Subcutaneous abdominal adipose tissue (tissue), 5 donors: ENCODE results near the gene TMEM232.

ENCODE experiments used
- H3K27ac ChIP-seq: one replicate; pipeline ENCODE4 v1.7.0; 2013; ENCODE audit warnings: low read depth, mild to moderate bottlenecking, inconsistent platforms, low read length, moderate library complexity
- H3K27me3 ChIP-seq, 5 donors: one replicate each; pipeline ENCODE4 v1.7.0; 2013; ENCODE audit warnings: low read length in 5 of 5, inconsistent platforms in 1 of 5; ENCODE audit not compliant: control insufficient read depth in 5 of 5, insufficient read depth in 4 of 5
- H3K36me3 ChIP-seq, 5 donors: one replicate each; pipeline ENCODE4 v1.7.0; 2013; ENCODE audit warnings: low read length in 5 of 5; ENCODE audit not compliant: control insufficient read depth in 5 of 5, insufficient read depth in 5 of 5
- H3K4me1 ChIP-seq, 5 donors: one replicate each; pipeline ENCODE4 v1.7.0; 2013; ENCODE audit warnings: low read length in 5 of 5, mild to moderate bottlenecking in 3 of 5, moderate library complexity in 1 of 5; ENCODE audit not compliant: control insufficient read depth in 5 of 5, insufficient read depth in 5 of 5
- H3K4me3 ChIP-seq, 5 donors: one replicate each; pipeline ENCODE4 v1.7.0; 2013; ENCODE audit warnings: low read length in 5 of 5, low read depth in 1 of 5
- H3K9ac ChIP-seq, 5 donors: one replicate each; pipeline ENCODE4 v1.7.0; 2013; ENCODE audit warnings: low read length in 5 of 5, mild to moderate bottlenecking in 4 of 5, moderate library complexity in 3 of 5
- H3K9me3 ChIP-seq, 5 donors: one replicate each; pipeline ENCODE4 v1.7.0; 2013; ENCODE audit warnings: low read length in 5 of 5; ENCODE audit not compliant: control insufficient read depth in 5 of 5
- donor health status: healthy.
- donor health status: healthy.
- donor health status: healthy.
- donor health status: healthy.
- donor health status: healthy.

Gene TMEM232

DNA sequence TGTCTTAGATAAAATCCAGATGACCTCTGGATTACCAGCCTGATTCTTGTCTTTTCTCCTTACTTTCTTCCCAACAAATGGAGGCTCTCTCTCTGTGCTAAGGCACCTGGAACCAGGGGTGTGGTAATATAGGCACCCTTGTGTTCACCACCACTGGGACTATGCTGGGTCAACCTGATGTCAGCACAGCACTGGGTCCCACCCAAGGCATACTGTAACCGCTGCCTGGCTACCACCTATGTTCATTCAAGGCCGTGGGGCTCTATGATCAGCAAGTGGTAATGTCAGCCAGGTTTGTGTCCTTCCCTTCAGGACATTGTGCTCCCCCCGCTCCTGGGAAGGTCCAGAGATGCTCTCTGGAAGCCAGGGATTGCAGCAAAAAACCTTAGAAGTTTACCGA, 283.6 kb downstream of the TMEM232 start:
- Histone ChIP-seq H3K4me3 (no peak overlapping the region), H3K27ac (no peak overlapping the region), H3K4me1 (peaks cover 0 to 11% (median 3%) of the 10 kb centered on the region in 5 donors), H3K9ac (no peak overlapping the region), H3K36me3 (no peaks in the 10 kb centered on the region), H3K9me3 (no peaks in the 10 kb centered on the region), H3K27me3 (no peaks in the 10 kb centered on the region)

- no peaks in the 10 kb centered on the region for H3K9me3 ChIP-seq
- H3K4me3 ChIP-seq, result no peak overlapping the region
- H3K9ac ChIP-seq, result no peak overlapping the region
- H3K4me1 ChIP-seq, result peaks cover 0 to 11% (median 3%) of the 10 kb centered on the region in 5 donors
- H3K27ac ChIP-seq, result no peak overlapping the region
- no peaks in the 10 kb centered on the region for H3K27me3 ChIP-seq
- no peaks in the 10 kb centered on the region for H3K36me3 ChIP-seq
These were observed 285.4 kb downstream of the TMEM232 start for GRCh38 chr5:110441035-110441434.

- H3K9me3 ChIP-seq, result no peaks in the 10 kb centered on the region
- H3K27ac ChIP-seq, result no peak overlapping the region
- no peaks in the 10 kb centered on the region for H3K36me3 ChIP-seq
- no peak overlapping the region for H3K4me3 ChIP-seq
- no peaks in the 10 kb centered on the region for H3K27me3 ChIP-seq
- no peak overlapping the region for H3K9ac ChIP-seq
- peaks cover 0 to 11% (median 3%) of the 10 kb centered on the region in 5 donors for H3K4me1 ChIP-seq
These were observed 286.4 kb downstream of the TMEM232 start for GRCh38 chr5:110440058-110440457.

- Histone ChIP-seq H3K4me3 (peak overlapping the region in 1 of 5 donors; percentile 41), H3K27ac (no peak overlapping the region)
These were observed 287.2 kb downstream of the TMEM232 start for GRCh38 chr5:110439296-110439695.

DNA sequence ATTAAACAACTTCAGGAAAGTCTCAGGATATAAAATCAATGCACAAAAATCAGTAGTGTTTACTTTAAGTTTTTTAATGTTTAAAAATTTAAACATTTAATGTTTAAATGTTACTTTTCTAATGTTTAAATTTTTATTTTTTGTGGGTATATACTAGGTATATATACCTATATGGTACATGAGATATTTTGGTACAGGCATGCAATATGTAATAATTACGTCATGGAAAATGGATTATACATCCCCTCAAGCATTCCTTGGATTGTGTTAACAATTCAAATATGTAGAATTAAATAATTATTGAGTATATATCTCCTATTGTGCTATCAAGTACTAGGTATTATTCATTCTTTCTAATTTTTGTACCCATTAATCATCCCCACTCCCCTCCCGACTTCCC, 291.3 kb downstream of the TMEM232 start:
- H3K36me3 ChIP-seq, result no peaks in the 10 kb centered on the region
- H3K4me3 ChIP-seq, result no peak overlapping the region
- H3K27ac ChIP-seq, result no peak overlapping the region
- H3K27me3 ChIP-seq, result no peaks in the 10 kb centered on the region
- H3K9me3 ChIP-seq, result peaks cover 0 to 5% (median 0%) of the 10 kb centered on the region in 5 donors
- H3K9ac ChIP-seq, result no peak overlapping the region
- H3K4me1 ChIP-seq, result peaks cover 0 to 11% (median 3%) of the 10 kb centered on the region in 5 donors

More at GRCh38 chr5:110439296-110439695, 287.2 kb downstream of the TMEM232 start:
- Histone ChIP-seq H3K9me3 (no peaks in the 10 kb centered on the region), H3K4me1 (peaks cover 0 to 11% (median 3%) of the 10 kb centered on the region in 5 donors), H3K36me3 (no peaks in the 10 kb centered on the region), H3K9ac (no peak overlapping the region), H3K27me3 (no peaks in the 10 kb centered on the region)

- no peaks in the 10 kb centered on the region for H3K4me1 ChIP-seq
- no peaks in the 10 kb centered on the region for H3K36me3 ChIP-seq
- H3K4me3 ChIP-seq, result no peak overlapping the region
- H3K27ac ChIP-seq, result no peak overlapping the region
- H3K9me3 ChIP-seq, result peaks cover 0 to 5% (median 0%) of the 10 kb centered on the region in 5 donors
- no peak overlapping the region for H3K9ac ChIP-seq
- H3K27me3 ChIP-seq, result no peaks in the 10 kb centered on the region
These were observed 294.9 kb downstream of the TMEM232 start for GRCh38 chr5:110431603-110432002.

GRCh38 chr5:110414360-110414759, 312.1 kb downstream of the TMEM232 start:
- Histone ChIP-seq H3K27me3 (no peaks in the 10 kb centered on the region), H3K27ac (no peak overlapping the region), H3K9ac (no peak overlapping the region), H3K36me3 (no peaks in the 10 kb centered on the region), H3K4me1 (no peaks in the 10 kb centered on the region), H3K4me3 (no peak overlapping the region), H3K9me3 (no peaks in the 10 kb centered on the region)

GRCh38 chr5:110413856-110414255, 312.6 kb downstream of the TMEM232 start:
- Histone ChIP-seq H3K27me3 (no peaks in the 10 kb centered on the region), H3K4me3 (no peak overlapping the region), H3K36me3 (no peaks in the 10 kb centered on the region), H3K4me1 (no peaks in the 10 kb centered on the region), H3K9ac (no peak overlapping the region), H3K9me3 (no peaks in the 10 kb centered on the region), H3K27ac (no peak overlapping the region)

GRCh38 chr5:110409571-110409970, 316.9 kb downstream of the TMEM232 start:
- H3K27ac ChIP-seq, result no peak overlapping the region
- no peak overlapping the region for H3K4me3 ChIP-seq
- no peaks in the 10 kb centered on the region for H3K36me3 ChIP-seq
- no peaks in the 10 kb centered on the region for H3K4me1 ChIP-seq
- no peaks in the 10 kb centered on the region for H3K9me3 ChIP-seq
- H3K9ac ChIP-seq, result no peak overlapping the region
- H3K27me3 ChIP-seq, result no peaks in the 10 kb centered on the region

DNA sequence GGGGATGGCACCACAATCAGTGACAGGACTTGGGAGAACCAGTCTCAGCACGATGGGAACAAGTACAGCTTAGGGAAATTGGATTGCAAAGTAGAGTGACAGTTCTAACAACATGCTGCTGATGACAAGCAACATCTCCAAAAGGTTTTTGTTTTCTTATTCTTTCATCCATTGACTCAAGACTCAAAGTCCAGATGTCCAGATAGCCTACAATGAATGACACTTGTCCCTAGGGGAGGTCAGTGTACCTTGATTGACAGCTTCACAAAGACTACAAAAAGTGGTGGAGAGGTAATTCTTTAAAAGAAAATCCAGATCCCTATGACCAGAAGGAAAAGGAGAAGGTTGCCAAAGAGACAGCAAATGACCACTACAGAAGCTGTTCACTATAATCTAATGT, 323.9 kb downstream of the TMEM232 start:
- Histone ChIP-seq H3K4me3 (no peak overlapping the region), H3K9me3 (no peaks in the 10 kb centered on the region), H3K27me3 (no peaks in the 10 kb centered on the region), H3K9ac (no peak overlapping the region), H3K4me1 (peaks cover 0 to 16% (median 5%) of the 10 kb centered on the region in 5 donors), H3K27ac (no peak overlapping the region), H3K36me3 (no peaks in the 10 kb centered on the region)

DNA sequence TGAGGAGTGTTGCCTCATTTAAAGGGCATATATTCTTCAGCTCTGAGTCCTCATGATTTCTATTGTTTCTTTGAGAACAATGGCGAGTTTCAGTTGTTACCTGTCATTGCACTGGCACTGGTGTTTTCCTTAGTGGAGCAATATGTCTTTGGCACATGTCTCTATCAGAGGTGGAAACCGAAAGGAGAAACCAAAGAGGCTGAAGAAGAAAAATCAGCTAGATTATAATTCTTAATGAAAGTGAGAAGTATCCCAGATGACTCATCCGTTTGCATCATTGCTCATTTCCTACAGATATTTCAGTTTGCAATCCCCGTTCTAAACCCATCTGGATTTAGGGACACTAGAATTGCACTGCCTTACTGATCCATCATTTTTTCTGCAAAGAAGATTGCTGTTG, 324.6 kb downstream of the TMEM232 start:
- Histone ChIP-seq H3K36me3 (no peaks in the 10 kb centered on the region), H3K9ac (no peak overlapping the region), H3K4me3 (no peak overlapping the region), H3K27me3 (no peaks in the 10 kb centered on the region), H3K27ac (no peak overlapping the region), H3K9me3 (no peaks in the 10 kb centered on the region), H3K4me1 (peaks cover 0 to 16% (median 5%) of the 10 kb centered on the region in 5 donors)
